GM19328 (cell line): ENCODE results near the gene CTNNA3.

Experiments used
- ATAC-seq: cut with Tn5 transposase; IDR thresholded peaks from one replicate; pipeline ENCODE4 v1.9.1; 2021; ENCODE audit warnings: mild to moderate bottlenecking, moderate library complexity; ENCODE audit not compliant: unreplicated experiment

The CTNNA3 gene

DNA sequence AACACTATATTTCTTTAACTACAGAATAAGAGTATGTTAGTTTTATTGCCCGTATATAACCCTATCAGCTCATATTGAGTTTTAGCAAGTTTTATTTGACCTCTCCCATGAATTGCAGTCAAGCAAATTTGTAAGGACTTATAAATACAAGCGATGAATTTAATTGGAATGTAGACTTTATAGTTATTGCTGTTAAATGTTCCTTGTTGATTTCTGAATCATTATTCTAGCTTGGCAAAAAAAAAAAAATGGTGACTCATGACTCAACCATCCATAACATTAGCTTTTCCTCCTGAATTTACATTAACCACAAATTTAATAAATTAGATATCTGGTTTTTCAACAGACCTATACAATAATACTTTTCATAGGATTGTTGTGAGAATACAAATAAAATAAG lies 1104.1 kb downstream of the CTNNA3 start:
- no peak for ATAC-seq

DNA sequence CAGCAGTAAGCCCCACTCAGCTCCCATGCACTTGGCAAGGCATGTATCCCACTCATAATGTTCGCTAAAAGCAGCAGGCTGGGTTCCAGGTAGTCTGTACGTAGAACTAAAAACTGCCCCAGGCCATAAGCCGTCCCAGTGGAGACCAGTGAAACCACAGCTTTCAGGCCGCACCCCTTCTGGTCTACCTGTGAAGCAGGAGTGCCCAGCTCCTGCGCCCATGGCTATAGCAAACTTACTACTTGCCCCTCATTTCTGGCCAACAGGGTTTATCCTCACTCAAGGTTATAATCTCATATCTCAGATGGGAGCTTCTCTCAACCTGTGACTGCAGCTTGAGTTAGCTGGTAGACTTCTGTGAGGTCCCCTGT lies 1108.3 kb downstream of the CTNNA3 start:
- no peak for ATAC-seq

DNA sequence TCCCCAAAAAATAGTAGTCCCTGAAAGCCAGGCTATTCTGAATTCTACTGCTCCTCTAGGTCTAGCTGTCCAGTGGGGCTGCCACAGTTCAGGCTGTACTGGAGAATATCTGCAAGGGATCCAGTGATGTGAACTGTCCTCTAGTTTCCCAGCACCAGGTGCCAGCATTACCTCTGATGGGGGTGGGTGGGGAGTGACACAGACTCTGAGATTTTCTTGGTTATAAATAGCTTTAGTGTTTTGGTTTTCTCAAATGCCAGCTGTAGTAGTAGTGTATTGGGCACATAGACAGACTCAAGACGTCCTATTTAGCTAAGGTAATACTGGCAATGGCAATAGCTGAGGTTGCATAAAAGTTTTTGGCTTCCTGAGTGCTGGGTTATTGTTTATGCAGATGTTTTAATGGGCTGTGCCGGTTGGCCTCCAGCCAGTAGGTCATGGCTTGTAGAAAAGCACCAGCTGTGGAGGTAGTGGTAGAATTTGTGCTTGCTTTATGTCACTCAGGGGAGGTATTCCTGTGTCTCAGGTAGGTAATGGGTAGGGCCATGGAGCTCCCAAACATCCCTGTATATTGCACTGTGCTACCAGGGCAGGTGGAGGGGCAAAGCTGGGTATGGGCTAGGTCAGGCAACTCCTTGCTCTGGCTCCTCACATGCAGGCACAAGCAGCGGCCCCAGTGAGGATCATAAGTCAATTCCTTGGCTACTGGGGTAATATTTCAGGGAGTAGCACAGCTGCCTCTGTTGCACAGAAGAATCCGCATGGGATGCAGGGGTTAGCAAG lies 1108.9 kb downstream of the CTNNA3 start:
- ATAC-seq = no peak

DNA sequence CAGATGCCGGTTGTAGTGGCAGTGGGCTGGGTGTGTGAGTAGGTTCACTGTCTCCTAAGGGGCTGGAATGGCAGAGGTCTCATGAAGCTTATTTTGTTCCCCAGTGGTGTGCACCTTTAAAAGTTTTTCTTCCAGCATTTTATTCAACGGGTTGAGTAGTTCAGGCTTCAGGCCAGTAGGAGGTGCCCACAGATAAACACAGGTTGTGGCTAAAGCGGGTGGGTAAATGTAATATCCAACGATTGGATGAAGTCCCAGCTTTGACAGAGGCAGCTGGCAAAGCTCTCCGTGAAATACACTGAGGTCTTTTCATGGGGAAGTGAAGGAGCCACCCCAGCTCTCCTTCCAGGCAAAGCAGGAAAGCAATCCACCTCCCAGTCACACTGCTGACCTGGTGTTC lies 1109.9 kb downstream of the CTNNA3 start:
- no peak for ATAC-seq

DNA sequence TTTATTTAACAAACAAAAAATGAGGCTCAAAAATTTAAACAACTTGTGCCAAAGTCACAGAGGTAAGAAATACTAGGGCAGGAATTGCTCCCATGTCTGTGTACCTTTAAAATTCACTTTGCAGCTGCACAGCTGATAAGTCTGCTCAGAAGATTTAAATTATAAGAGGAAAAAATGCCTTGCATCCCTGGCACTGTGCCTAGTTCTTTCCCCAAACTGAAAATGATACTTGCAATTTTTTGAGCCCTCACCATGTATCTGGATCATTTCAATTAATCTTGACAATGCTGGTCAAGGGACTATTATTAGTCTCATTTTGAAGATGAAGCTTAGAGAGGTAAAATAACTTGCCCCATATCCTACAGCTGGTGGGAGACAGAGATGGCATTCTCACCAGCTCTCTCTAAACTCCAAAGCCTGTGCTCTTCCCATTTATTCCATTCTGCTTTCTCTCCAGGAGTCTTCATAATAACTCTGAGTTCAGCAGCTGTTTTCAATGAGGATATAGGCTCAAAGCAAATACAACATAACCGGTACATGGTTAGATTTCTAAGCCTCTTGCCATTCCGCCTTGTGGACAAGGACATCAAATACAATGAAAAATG lies 1120.6 kb downstream of the CTNNA3 start:
- no peak for ATAC-seq

DNA sequence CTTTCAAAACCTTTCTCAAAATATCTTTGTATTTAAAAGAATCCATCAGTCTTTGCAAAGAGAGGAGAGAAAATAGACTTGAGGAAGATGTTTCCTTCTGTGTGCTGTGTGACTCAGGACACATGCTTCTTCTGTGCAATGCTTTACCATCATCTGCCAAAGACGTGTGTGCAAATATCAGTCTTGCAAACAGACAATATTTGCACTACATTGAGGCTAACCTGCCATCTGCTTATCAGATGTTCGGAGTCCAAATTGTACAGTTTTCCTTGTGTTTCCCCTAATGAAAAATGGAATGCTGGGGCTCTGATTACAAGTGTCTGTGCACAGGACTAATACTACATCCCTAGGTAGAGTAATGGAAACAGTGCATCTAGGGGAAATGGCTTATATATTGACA lies 1123.3 kb downstream of the CTNNA3 start:
- ATAC-seq = no peak

DNA sequence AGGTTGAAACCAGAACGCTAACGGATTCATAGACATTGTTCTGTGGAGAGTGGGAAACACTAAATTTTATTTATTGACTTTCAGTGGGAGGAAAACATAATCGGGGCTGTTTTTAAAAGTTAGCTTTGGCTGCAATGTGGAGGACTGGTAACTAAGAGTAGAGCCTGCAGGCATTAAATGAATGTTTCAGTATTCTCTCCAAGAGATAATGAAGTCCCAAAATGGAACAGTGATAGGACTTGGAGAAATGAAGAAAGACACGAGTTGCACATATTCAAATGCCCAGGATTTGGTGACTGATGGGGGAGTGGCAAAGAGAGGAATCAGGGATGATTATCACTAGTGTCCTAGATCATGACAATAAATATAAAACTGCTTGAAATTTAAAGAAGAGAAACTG lies 1130.0 kb downstream of the CTNNA3 start:
- ATAC-seq = no peak

DNA sequence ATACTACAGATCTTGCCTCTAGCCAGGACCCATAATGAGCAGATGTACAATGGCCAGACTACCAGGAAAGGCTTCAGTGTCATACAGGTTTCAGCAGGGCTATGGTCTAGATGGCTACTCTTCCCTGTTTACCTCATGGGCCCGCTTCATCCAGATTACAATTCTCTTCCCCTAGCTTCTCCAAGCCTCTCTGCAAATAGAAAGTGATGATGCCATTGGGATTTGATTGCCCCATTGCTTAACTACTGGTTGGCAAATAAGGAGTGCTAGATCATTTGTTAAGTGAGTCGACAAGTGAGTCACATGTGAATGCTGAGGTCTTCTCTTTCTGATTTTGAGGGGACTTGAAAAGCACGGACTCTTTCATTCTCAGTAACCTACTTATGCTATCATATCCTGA lies 1131.7 kb downstream of the CTNNA3 start:
- ATAC-seq = no peak

DNA sequence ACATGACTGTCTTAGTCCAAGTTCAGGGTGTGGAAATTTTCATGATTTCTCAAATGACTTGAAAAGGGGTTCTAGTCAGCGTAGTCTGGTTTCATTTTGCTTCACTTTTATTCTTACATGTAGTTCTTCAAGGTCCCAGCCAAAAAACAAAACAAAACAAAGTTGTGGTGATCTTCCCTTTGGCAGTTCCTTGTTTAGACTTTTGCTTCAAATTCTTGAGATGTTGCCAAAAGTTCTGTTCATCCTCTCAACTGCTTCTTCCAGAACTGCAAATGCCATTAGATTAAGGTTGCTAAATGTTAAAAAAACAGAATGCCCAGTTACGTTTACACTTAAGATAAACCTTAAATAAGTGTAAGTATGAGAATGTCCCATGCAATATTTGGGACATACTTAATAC lies 1140.9 kb downstream of the CTNNA3 start:
- ATAC-seq = no peak

DNA sequence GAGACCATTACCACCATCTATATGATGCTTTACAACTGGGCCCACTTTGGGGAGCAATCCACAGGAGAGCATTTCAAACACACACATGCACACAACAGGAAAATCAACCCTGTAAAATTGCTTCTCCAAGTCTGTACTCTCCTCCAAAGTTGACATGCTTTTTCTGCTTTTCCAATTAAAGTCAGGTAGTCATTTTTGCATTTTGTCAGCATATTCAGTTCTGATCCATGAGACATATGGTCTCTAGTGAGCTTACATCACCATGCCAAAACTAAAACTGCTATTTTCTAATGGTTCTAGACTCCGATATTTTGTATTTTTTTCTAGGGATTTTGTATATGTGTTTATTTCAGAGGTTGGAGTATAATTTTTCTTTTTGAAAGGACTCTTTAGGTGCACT lies 1143.7 kb downstream of the CTNNA3 start:
- no peak for ATAC-seq

DNA sequence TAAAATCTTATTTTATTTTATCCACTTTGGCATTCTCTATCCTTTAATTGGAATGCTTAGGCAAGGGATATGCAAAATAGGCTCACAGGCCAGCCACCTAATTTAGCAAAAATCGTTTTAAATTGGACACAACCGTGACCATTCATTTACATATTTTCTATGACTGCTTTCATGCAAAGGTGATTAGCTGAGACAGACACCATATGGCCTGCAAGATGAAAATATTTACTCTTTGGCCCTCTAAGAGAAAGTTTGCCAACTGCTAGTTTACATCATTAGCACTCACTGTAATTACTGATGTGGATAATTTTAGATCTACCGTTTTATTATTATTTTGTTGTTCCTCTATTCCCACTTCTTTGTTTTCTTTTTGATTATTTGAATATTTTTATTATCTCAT lies 1145.6 kb downstream of the CTNNA3 start:
- no peak for ATAC-seq

DNA sequence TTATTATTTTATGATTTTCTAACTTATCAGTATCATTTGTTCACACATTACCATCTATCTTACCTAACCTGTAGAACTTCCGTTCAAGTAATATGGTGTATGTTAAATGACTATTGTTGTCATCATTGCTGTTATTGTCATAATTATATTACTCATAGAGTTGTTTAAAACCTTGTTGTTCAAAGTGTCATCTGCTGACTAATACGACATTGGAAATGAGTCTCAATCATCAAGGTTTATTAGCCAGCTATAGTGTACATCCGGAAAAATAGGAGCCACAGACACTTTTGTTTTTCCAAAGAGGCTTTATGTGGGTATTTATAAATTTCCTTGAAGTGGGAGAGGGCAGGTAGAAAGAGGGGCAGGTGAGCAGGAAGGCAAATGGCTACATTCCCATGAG lies 1157.1 kb downstream of the CTNNA3 start:
- ATAC-seq = no peak

DNA sequence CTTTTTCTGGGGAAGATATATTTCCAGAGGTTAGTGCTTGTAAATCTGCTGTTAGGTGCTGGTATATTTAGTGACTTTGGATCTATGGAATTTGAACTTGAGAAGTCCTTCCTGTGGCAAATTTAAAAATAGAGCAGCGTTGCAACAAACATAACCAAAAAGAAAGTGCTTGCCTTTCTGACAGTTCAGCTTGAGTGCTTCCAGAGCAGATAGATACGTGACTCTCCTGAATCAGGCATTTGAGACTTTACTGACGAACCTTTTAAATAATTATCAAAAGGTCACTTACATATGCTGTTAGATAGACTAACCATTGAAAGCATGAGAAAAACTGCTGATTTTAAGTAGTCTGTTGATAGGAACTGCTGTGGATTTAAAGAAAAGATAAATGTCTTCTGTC lies 1157.6 kb downstream of the CTNNA3 start:
- ATAC-seq = no peak

DNA sequence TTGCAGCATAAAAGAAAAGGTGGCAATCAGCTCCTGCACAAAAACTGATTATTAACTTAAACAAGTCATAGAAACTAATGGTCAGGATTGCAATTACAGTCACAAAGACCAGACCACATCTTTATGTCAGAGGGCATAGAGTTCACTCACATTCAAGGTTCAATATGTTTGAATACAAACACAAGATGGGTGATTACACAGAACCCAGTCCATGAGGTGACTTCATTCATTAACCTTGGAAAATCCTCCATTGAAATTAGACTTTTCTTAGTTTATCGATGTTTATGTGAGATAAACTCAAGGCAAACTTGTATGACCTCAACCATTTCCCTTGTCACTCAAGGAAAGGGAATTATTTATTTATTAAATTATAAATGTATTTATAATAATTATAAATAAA lies 1158.8 kb downstream of the CTNNA3 start:
- no peak for ATAC-seq

DNA sequence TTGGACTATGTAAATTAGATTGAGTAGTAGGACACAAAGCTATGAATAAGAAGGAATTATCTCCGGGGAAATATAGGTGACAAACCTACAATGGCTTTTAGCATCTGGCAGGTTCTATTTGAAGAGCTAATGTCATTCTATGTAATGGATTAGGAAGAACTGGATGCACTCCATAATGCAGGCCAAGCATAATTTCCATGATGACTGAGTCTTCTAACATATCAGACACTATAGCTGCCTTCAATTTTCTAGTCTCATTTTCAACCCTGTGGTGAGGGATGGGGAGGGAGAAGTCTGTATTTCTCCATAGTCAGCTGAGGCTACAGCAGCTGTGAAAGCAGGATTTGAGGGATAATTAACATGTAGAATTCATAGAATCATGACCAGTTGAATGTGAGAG lies 1160.6 kb downstream of the CTNNA3 start:
- no peak for ATAC-seq

DNA sequence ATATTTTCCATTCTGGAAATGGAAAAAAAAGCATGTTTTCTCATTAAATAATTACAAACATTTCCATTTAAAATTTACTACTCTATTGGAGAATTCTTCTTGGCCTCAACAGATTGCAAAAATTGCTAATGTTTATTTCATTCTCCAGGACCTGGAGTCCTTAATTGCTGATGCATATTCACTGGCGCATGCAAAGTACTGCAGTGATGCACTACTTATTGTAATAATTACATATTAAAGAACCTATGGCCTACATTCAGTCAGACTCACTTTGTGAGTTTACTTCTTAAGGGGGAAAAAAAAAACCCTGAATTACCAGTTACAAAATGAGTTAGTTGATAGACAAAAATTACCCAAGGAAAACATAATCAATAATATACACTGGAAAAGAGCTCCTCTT lies 1161.1 kb downstream of the CTNNA3 start:
- no peak for ATAC-seq

DNA sequence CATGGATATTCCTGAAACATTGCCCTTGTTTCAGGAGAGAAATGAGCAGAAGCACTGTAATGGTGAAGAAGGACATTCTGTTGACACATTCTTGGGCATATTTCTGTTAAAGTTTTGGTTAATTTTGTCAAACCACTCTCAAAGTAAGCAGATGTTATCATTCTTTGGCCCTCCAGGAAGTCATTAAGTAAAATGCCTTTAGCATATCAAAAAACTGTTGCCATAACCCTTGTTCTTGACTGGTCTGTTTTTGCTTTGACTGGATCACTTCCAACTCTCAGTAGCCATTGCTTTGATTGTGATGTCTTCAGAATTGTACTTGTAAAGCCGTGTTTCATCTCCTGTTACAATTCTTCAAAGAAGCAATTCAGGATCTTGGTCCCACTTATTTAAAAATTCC lies 1174.5 kb downstream of the CTNNA3 start:
- ATAC-seq = no peak

DNA sequence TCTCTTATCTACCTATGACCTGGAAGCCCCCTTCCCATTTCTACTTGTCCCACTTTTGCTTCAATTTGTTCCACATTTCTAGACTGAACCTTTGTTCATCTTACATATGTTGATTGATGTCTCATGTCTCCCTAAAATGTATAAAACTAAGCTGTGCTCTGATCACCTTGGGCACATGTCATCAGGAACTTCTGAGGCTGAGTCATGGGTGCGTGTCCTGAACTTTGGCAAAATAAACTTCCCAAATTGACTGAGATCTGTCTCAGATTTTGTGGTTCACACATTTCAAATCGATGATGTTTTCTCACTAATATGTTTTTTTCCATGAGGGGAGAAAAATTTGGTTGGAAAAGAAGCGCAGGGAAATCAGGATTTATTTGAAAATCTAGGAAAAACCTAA lies 1176.4 kb downstream of the CTNNA3 start:
- ATAC-seq = no peak

DNA sequence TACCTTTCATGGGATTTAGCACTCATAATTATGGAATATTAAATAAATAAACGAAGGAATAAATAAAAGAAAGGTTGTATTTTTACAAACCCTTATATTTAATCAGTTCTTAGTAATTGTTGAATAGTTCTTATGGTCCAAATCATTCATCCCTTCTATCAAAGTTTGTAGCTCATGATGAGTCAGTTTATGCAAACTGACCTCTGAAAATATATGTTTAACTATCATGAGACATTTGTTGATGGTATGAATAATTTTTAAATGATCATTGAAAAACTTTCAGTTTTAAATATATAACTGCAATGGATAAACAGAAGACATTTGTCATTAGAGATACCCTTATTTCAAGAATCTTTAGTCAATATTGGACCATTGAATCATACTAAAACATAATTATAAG lies 1181.3 kb downstream of the CTNNA3 start:
- ATAC-seq = no peak

DNA sequence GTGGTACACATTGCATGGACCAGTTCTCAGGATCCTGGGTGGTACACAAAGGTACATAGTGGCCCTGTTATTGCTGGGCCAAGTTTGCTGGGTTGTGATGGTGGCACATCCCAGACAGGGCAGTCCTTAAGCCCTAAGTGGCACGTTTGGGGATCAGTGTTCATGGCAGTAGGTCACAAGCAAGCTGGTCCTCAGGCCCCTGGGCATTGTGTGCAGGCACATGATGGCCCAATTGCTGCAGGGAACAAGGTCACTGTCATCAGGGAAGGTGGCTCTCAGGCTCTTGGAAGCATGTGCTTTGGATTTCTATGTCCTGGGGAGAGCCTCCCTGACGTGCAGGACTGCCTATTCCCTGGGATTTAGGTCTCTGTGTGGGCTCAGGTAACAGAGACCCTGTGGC lies 1182.5 kb downstream of the CTNNA3 start:
- ATAC-seq = no peak

DNA sequence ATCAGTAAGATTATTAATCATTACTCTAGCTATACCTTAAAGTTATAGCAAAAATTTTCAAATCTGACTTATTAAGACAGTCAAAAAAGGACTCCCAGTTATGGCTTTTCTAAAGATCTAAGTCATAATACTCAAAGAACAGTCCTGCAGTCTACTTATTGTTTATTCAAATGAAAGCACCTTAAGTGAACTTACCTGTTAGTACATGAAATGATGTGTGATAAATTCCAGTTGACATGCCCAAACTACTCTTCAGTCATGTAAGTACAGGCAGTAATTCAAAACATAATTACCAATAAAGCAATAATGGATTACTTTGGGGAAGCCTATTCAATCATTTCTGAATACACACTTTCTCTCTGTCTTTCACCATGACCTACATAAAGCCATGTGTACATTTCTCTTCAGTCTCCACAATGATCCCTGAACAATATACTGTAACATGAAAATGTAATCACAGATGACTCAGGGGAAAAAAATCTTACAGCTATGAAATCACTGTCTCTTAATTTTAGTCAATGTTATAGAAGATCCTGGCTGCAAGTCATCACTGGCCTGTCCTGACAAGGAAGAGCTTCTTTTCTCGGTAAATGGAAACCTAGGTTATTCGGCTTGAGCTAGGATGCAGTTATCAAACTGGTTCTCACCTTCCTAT lies 1190.9 kb downstream of the CTNNA3 start:
- no peak for ATAC-seq

DNA sequence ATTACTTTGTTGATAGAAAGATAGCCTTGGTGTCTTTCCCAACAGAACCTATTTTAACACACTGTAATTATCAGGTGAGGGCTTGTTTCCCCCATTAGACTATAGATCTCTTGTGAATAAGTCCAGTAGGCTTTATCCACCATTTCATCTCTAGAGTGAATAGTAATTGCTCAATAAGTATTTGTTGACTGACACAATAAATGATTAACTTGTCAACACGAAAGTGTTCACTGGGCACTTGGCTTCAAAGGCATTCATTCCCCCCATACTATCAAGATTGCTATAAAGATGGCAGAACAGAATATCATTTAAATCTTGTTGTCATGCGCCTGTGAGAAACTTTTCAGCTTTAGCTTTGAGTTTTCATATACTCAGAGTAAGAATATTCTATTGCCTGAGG lies 1194.6 kb downstream of the CTNNA3 start:
- no peak for ATAC-seq
